DND-41 (cell line): ENCODE measurements around the gene CARMIL1.
A peak's percentile ranks its signal among the peaks of the same experiment; 100 is the strongest.

Source experiments
- ATAC-seq: fragments of 200-7000 bp; cut with Tn5 transposase; 3 replicates; pipeline ENCODE4 v1.9.1; 2021; ENCODE audit warnings: low read depth; ENCODE audit not compliant: insufficient read depth
- DNase-seq: peaks from one replicate; pipeline ENCODE4 v3.0.0-alpha.2; 2020
- H2AFZ ChIP-seq: 2 replicates; pipeline ENCODE4 v1.6.0; 2012; ENCODE audit warnings: low read depth, low read length
- H3K27ac ChIP-seq: 2 replicates; pipeline ENCODE4 v1.5.1; 2012; ENCODE audit warnings: low read length, inconsistent platforms
- H3K27me3 ChIP-seq: fragments of 200-600 bp; sonication (generic); 2 replicates; pipeline ENCODE4 v1.6.0; 2012; ENCODE audit warnings: low read length, mild to moderate bottlenecking, inconsistent platforms; ENCODE audit not compliant: insufficient read depth, poor library complexity
- H3K36me3 ChIP-seq: 2 replicates; pipeline ENCODE4 v1.5.1; 2012; ENCODE audit warnings: low read length, inconsistent platforms; ENCODE audit not compliant: insufficient read depth
- H3K4me1 ChIP-seq: 2 replicates; pipeline ENCODE4 v1.5.1; 2012; ENCODE audit warnings: mild to moderate bottlenecking, low read length; ENCODE audit not compliant: insufficient read depth
- H3K4me2 ChIP-seq: 2 replicates; pipeline ENCODE4 v1.6.0; 2012; ENCODE audit warnings: mild to moderate bottlenecking, moderate library complexity, low read length, inconsistent platforms; ENCODE audit not compliant: insufficient read depth
- H3K4me3 ChIP-seq, 2 experiments: fragments of 200-600 bp in 1 of 2; shearing (Covaris generic) in 1 of 2; 2 replicates each; pipeline ENCODE4 v1.5.1; 2012 to 2016; ENCODE audit warnings: inconsistent platforms in 2 of 2, low read length in 2 of 2, mild to moderate bottlenecking in 2 of 2, low read depth in 1 of 2, moderate library complexity in 1 of 2
- H3K79me2 ChIP-seq: 2 replicates; pipeline ENCODE4 v1.6.0; 2012; ENCODE audit warnings: low read length, inconsistent platforms; ENCODE audit not compliant: insufficient read depth
- H3K9ac ChIP-seq: 2 replicates; pipeline ENCODE4 v1.6.0; 2012; ENCODE audit warnings: low read depth, mild to moderate bottlenecking, inconsistent platforms, low read length, moderate library complexity
- H3K9me3 ChIP-seq: 2 replicates; pipeline ENCODE4 v1.5.1; 2012; ENCODE audit warnings: low read length, moderate library complexity, mild to moderate bottlenecking, inconsistent platforms; ENCODE audit not compliant: insufficient read depth, severe bottlenecking
- H4K20me1 ChIP-seq: 2 replicates; pipeline ENCODE4 v1.6.0; 2012; ENCODE audit warnings: low read length; ENCODE audit not compliant: insufficient read depth
- EZH2 ChIP-seq: IDR thresholded peaks from 3 replicates; pipeline ENCODE4 v1.6.1; 2012; ENCODE audit warnings: borderline replicate concordance, low read depth, mild to moderate bottlenecking, moderate library complexity, low read length, inconsistent platforms; ENCODE audit not compliant: severe bottlenecking
- TF ChIP-seq, protein P1 (sequence below): IDR thresholded peaks from 2 replicates; pipeline ENCODE4 v1.5.1; 2012; ENCODE audit warnings: borderline replicate concordance, low read length, moderate library complexity, mild to moderate bottlenecking; ENCODE audit not compliant: poor library complexity, severe bottlenecking; ENCODE audit errors: extremely low read depth

Gene CARMIL1

DNA sequence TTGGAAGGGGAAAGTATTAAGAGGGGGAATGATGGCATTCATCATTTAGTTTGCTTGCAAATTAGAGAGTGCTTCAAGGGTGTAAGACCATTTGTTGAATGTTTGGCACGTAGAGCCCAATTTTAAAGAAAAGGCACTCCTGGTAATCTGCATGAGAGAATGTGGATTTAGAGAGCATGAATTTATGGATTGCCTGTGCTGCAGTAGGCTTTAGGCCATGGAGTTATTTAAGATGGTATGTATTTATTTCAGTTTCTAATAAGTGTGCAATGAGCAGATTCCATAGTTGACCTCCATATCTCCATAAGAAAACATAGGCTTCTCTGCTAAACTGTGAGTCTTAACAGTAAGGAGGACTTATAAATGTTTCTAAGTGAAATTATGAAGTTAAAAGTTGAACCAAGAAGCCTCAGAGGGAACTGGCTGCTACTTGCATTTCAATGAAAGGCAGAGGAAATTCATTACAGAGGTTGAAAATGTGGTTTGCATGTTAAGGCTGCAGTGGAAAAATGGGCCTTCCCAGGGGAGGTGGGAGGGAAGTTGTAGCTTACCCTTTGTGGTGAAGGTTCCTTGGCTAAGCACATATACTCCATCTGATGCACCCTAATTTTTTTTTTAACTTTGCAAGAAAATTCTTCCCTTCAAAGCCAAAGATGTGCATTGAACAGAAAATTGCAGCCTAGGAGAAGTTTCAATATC is 134.2 kb downstream of the CARMIL1 start:
- H3K4me1 ChIP-seq, result peaks cover 8% of the 10 kb centered on the region; the same call in 1 of the 2 replicates
- no peaks in the 10 kb centered on the region for H3K36me3 ChIP-seq
- no peaks in the 10 kb centered on the region for H4K20me1 ChIP-seq
- H3K79me2 ChIP-seq, result no peaks in the 10 kb centered on the region
- ATAC-seq (peak; percentile 53; the same call in 1 of the 3 replicates), DNase-seq (peak; percentile 19)
- no peak overlapping the region for H2AFZ ChIP-seq
- no peak overlapping the region for H3K4me3 ChIP-seq
- H3K27me3 ChIP-seq, result peaks cover 12% of the 10 kb centered on the region
- H3K4me2 ChIP-seq, result no peak overlapping the region
- H3K9ac ChIP-seq, result no peak overlapping the region
- no peak for TF ChIP-seq EZH2
- TF ChIP-seq, protein P1, sequence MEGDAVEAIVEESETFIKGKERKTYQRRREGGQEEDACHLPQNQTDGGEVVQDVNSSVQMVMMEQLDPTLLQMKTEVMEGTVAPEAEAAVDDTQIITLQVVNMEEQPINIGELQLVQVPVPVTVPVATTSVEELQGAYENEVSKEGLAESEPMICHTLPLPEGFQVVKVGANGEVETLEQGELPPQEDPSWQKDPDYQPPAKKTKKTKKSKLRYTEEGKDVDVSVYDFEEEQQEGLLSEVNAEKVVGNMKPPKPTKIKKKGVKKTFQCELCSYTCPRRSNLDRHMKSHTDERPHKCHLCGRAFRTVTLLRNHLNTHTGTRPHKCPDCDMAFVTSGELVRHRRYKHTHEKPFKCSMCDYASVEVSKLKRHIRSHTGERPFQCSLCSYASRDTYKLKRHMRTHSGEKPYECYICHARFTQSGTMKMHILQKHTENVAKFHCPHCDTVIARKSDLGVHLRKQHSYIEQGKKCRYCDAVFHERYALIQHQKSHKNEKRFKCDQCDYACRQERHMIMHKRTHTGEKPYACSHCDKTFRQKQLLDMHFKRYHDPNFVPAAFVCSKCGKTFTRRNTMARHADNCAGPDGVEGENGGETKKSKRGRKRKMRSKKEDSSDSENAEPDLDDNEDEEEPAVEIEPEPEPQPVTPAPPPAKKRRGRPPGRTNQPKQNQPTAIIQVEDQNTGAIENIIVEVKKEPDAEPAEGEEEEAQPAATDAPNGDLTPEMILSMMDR, result no peak
- no peaks in the 10 kb centered on the region for H3K9me3 ChIP-seq
- no peak overlapping the region for H3K27ac ChIP-seq

DNA sequence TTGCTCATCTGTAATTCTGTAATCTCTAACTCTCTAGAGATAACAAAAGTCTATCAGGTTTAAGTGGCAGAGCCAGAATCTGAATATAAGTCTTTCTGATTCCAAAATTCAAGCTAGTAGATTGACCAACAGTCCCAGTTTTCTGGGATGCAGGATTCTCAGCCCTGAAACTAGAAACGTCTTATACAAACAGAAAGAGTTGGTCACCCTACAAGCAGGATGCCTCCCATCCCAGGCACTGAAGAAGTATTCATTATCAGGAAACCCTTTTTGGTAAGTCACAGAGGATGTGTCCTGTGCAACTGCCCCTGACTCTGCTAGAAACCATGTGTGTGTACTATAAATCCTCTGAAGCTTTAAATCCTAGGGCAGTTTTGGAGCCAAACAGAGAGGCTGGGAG is 135.0 kb downstream of the CARMIL1 start:
- Histone ChIP-seq H3K36me3 (no peaks in the 10 kb centered on the region), H3K9me3 (no peaks in the 10 kb centered on the region), H3K27ac (no peak overlapping the region), H4K20me1 (no peaks in the 10 kb centered on the region), H3K4me3 (no peak overlapping the region), H3K79me2 (no peaks in the 10 kb centered on the region), H3K9ac (no peak overlapping the region), H3K4me2 (no peak overlapping the region), H2AFZ (no peak overlapping the region), H3K27me3 (peaks cover 12% of the 10 kb centered on the region), H3K4me1 (peaks cover 8% of the 10 kb centered on the region; the same call in 1 of the 2 replicates)
- TF ChIP-seq, protein P1, result no peak
- TF ChIP-seq EZH2, result no peak
- ATAC-seq, result no peak
- DNase-seq, result no peak

GRCh38 chr6:25414755-25415154 is 135.6 kb downstream of the CARMIL1 start:
- DNase-seq (no peak), ATAC-seq (no peak)
- Histone ChIP-seq H3K4me2 (no peak overlapping the region), H3K4me3 (no peak overlapping the region), H3K9ac (no peak overlapping the region), H4K20me1 (no peaks in the 10 kb centered on the region), H3K79me2 (no peaks in the 10 kb centered on the region), H3K4me1 (peaks cover 8% of the 10 kb centered on the region; the same call in 1 of the 2 replicates), H2AFZ (no peak overlapping the region), H3K27me3 (peaks cover 12% of the 10 kb centered on the region), H3K36me3 (no peaks in the 10 kb centered on the region), H3K9me3 (no peaks in the 10 kb centered on the region), H3K27ac (no peak overlapping the region)
- TF ChIP-seq EZH2, result no peak
- TF ChIP-seq, protein P1, result no peak

DNA sequence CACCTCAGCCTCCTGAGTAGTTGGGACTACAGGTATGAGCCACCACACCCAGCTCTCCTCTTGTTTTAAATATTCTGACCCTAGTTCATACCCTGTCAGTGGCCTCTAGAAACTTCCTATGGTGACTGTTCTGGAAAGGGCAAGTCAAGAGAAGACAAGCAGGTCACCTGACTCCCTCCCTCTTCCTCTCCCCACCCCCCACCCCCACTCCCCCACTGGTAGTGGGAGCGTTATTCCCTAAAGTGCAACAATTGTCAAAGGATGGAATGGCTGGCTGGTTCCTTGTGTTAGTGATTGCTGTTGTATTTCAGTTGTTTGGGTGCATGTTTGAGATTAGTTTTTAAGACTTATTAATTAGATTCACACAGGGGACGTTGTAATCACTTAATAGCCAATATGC is 136.1 kb downstream of the CARMIL1 start:
- Histone ChIP-seq H3K4me3 (no peak overlapping the region), H3K9me3 (no peaks in the 10 kb centered on the region), H3K4me2 (no peak overlapping the region), H3K9ac (no peak overlapping the region), H3K36me3 (no peaks in the 10 kb centered on the region), H2AFZ (no peak overlapping the region), H3K27me3 (peaks cover 12% of the 10 kb centered on the region), H4K20me1 (no peaks in the 10 kb centered on the region), H3K4me1 (peaks cover 8% of the 10 kb centered on the region; the same call in 1 of the 2 replicates), H3K27ac (no peak overlapping the region), H3K79me2 (no peaks in the 10 kb centered on the region)
- ATAC-seq, result no peak
- TF ChIP-seq, protein P1, result no peak
- no peak for TF ChIP-seq EZH2
- DNase-seq, result no peak
